Measurements from ENCODE around the gene FA2H.

DNA sequence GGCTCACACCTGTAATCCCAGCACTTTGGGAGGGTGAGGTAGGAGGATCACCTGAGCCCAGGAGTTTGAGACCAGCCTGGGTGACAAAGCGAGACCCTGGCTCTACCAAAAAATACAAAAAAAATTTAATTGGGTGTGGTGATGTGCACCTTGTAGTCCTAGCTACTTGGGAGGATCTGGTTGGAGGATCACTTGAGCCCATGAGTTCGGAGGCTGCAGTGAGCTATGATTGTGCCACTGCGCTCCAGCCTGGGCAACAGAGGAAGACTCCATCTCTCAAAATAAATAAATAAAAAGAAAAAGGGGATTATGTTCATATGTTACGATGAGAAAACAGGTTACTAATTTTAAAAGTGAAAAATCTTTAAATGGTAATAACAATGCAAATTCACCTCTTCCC is 75.0 kb downstream of the FA2H start:
- TF ChIP-seq ZNF8 (CRISPR knock-in tag; IDR thresholded peaks at IDR 0.05) (no peak), PPARA (CRISPR knock-in tag; IDR thresholded peaks at IDR 0.05; ENCODE audit: borderline replicate concordance) (no peak)

Measured in SK-N-SH treated with all-trans-retinoic acid at 6 μM for 48 hours (cell line).